K562 (cell line): ENCODE measurements around the gene PARD6A.

Source experiments
- EP300 ChIP-seq: IDR thresholded peaks from 2 replicates; pipeline ENCODE4 v1.6.1; 2012; ENCODE audit warnings: low read length, improper control_type of control experiment
- ETV6 ChIP-seq, 3 experiments: fragments of 150-350 bp in 1 of 3; sonication (generic) in 1 of 3; formaldehyde crosslinking in 1 of 3; IDR thresholded peaks; 2 replicates each; pipeline versions ENCODE4 v1.6.1 to v1.8.0; 2014 to 2022; ENCODE audit warnings: borderline replicate concordance in 2 of 3, low read depth in 2 of 3, antibody characterized with exemption in 1 of 3, low read length in 1 of 3, mild to moderate bottlenecking in 1 of 3, missing genetic modification reagents in 1 of 3
- KLF1 ChIP-seq: fragments of 450-650 bp; IDR thresholded peaks from 2 replicates; pipeline ENCODE4 v1.6.1; 2016; ENCODE audit warnings: missing genetic modification characterization, missing compliant biosample characterization
- NR3C1 ChIP-seq: sonication (generic); formaldehyde crosslinking; IDR thresholded peaks from 2 replicates; pipeline ENCODE4 v1.8.1; 2022; ENCODE audit warnings: missing genetic modification reagents
- POLR2AphosphoS5 ChIP-seq: IDR thresholded peaks from 2 replicates; pipeline ENCODE4 v1.6.1; 2011; ENCODE audit warnings: mild to moderate bottlenecking, low read depth, low read length, moderate library complexity; ENCODE audit not compliant: control insufficient read depth, insufficient read depth
- POU5F1 ChIP-seq: fragments of 150-350 bp; IDR thresholded peaks from 2 replicates; pipeline ENCODE4 v1.6.1; 2014; ENCODE audit warnings: borderline replicate concordance, low read length, low read depth, mild to moderate bottlenecking; ENCODE audit not compliant: partially characterized antibody
- RAD21 ChIP-seq, 2 experiments: fragments of 250-450 bp in 1 of 2; fragments of 450-650 bp in 1 of 2; sonication (Bioruptor Pico) in 1 of 2; formaldehyde crosslinking in 1 of 2; IDR thresholded peaks in 1 of 2; conservative IDR thresholded peaks in 1 of 2; 2 replicates each; pipeline versions ENCODE4 v1.4.0 to v1.8.0; 2020 to 2022; ENCODE audit warnings: mild to moderate bottlenecking in 2 of 2, moderate library complexity in 1 of 2
- TF ChIP-seq, protein P1 (sequence below): sonication (generic); formaldehyde crosslinking; IDR thresholded peaks from 2 replicates; pipeline ENCODE4 v1.8.0; 2023; ENCODE audit warnings: mild to moderate bottlenecking, missing genetic modification reagents
- TF ChIP-seq, protein P2 (sequence below), 3 experiments: IDR thresholded peaks in 2 of 3; conservative IDR thresholded peaks in 1 of 3; 2 replicates each; pipeline ENCODE4 v1.5.1; 2011 to 2012; ENCODE audit warnings: low read length in 3 of 3, mild to moderate bottlenecking in 3 of 3, control low read depth in 2 of 3, improper control_type of control experiment in 1 of 3, inconsistent platforms in 1 of 3, low read depth in 1 of 3, mixed read lengths in 1 of 3, moderate library complexity in 1 of 3; ENCODE audit not compliant: insufficient read depth in 2 of 3

DNA sequence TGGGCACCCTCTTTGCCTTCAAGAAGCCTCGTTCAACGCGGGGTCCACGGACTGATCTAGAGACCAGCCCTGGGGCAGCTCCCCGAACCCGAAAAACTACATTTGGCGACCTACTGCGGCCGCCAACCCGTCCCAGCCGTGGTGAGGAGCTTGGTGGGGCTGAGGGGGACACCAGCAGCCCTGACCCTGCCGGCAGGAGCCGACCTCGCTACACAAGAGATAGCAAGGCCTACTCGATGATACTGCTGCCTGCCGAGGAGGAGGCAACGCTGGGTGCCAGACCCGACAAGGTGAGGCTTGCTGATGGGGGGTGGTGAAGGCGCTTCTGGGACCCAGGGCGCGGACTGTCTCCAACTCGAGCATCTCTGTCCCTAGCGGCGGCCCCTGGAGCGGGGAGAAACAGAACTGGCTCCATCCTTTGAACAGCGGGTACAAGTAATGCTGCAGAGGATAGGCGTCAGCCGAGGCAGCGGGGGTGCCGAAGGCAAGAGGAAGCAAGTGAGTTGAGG lies 6.3 kb upstream of the PARD6A start:
- TF ChIP-seq NR3C1 (CRISPR knock-in tag): no peak
- TF ChIP-seq, protein P1, sequence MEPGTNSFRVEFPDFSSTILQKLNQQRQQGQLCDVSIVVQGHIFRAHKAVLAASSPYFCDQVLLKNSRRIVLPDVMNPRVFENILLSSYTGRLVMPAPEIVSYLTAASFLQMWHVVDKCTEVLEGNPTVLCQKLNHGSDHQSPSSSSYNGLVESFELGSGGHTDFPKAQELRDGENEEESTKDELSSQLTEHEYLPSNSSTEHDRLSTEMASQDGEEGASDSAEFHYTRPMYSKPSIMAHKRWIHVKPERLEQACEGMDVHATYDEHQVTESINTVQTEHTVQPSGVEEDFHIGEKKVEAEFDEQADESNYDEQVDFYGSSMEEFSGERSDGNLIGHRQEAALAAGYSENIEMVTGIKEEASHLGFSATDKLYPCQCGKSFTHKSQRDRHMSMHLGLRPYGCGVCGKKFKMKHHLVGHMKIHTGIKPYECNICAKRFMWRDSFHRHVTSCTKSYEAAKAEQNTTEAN (CRISPR knock-in tag): no peak
- TF ChIP-seq KLF1: no peak
- TF ChIP-seq POU5F1: no peak
- TF ChIP-seq ETV6 (IDR thresholded peaks at IDR 0.05; ENCODE audit: borderline replicate concordance in 1 of 2, low read depth in 2 of 2, low read length in 1 of 2): no peak
- TF ChIP-seq ETV6 (CRISPR knock-in tag; IDR thresholded peaks at IDR 0.05; ENCODE audit: borderline replicate concordance): no peak
- TF ChIP-seq EP300: no peak
- no peak for TF ChIP-seq POLR2AphosphoS5
- TF ChIP-seq, protein P2, sequence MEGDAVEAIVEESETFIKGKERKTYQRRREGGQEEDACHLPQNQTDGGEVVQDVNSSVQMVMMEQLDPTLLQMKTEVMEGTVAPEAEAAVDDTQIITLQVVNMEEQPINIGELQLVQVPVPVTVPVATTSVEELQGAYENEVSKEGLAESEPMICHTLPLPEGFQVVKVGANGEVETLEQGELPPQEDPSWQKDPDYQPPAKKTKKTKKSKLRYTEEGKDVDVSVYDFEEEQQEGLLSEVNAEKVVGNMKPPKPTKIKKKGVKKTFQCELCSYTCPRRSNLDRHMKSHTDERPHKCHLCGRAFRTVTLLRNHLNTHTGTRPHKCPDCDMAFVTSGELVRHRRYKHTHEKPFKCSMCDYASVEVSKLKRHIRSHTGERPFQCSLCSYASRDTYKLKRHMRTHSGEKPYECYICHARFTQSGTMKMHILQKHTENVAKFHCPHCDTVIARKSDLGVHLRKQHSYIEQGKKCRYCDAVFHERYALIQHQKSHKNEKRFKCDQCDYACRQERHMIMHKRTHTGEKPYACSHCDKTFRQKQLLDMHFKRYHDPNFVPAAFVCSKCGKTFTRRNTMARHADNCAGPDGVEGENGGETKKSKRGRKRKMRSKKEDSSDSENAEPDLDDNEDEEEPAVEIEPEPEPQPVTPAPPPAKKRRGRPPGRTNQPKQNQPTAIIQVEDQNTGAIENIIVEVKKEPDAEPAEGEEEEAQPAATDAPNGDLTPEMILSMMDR (IDR thresholded peaks at IDR 0.05 in 2 of 3, conservative IDR thresholded peaks at IDR 0.05 in 1 of 3; ENCODE audit: insufficient read depth in 2 of 3, low read depth in 1 of 3, low read length in 3 of 3): no peak
- TF ChIP-seq RAD21 (CRISPR knock-in tag; conservative IDR thresholded peaks at IDR 0.05 in 1 of 2, IDR thresholded peaks at IDR 0.05 in 1 of 2): no peak
